GM21528 (cell line): Measurements from ENCODE around the gene PTPRG.
"Not testable (repeated sequence)": the region's sequence is repeated elsewhere in the genome, so short reads cannot be mapped to it uniquely, and the experiment has no call there.

Source experiments
- ATAC-seq: cut with Tn5 transposase; IDR thresholded peaks from one replicate; pipeline ENCODE4 v1.9.1; 2021; ENCODE audit warnings: mild to moderate bottlenecking, moderate library complexity; ENCODE audit not compliant: unreplicated experiment, low FRiP score

The PTPRG gene

DNA sequence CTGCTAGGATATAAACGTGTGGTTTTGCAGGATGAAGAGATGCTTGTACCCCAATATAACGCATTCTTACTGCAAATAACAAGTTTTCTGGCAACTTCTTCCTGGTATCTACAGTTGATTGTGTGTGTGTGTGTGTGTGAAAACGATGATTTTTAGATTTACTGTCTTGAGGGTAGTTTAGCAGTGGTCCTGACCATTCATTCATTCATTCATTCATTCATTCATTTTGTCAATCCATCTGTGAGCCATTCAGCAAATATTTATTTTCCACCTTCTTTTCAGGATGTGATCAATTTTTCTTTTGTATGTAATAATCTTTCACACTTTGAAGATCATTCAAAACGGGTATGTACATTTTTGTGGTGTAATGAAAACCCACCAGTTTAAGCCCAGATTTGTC is 250.7 kb downstream of the PTPRG start:
- no peak for ATAC-seq

DNA sequence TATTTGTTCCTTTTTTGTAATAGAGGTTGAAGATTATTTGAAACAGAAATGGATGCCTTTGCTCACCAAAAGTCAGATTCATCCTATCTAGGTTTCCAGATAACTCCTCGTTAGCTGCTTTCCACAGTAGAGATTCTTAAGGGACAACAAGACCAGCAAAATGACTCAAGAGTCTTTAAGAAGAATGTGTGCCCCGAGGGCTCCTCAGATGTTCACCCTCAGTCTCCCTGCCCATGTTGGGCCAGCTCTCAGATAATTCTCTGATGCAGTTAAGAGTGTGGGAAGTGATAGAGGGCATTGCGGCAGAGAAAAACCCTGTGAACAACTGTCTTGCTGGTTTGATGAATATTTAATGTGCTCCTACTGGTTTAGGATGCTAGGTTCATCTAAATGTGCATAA is 251.1 kb downstream of the PTPRG start:
- ATAC-seq = no peak

DNA sequence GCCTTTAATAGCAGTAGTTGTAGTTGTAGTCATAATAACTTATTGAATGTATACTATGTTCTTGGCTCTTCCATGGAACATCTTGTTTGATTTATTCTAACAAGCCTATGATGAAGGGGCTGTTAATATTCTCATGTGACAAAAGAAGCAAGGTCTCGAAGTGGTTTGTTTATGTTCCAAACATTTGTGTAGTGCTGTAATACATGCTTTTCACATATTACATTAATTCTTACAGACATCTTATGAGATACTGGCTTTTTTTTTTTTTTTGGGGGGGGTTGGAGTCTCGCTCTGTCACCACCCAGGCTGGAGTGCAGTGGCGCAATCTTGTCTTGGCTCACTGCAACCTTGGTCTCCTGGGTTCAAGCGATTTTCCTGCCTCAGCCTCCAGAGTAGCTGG is 252.3 kb downstream of the PTPRG start:
- no peak for ATAC-seq

DNA sequence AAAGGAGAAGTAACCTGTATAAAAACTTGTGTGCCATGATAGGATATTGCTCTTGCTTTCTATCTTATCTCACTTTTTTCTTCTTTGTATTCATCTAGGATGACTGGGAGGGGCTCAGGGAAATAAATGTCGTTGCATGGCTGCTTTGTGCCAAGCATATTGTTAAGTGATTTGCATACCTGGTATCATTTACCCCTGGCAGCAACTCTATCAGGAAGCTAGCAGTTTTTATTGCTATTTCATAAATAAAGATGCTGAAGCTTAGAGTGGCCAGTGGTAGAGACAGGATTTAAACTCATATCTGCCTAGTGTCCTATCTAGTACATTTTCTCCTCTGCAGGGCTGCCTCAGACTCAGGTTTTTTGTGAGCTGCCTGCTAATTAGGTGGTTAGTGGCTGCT is 253.3 kb downstream of the PTPRG start:
- ATAC-seq = no peak

DNA sequence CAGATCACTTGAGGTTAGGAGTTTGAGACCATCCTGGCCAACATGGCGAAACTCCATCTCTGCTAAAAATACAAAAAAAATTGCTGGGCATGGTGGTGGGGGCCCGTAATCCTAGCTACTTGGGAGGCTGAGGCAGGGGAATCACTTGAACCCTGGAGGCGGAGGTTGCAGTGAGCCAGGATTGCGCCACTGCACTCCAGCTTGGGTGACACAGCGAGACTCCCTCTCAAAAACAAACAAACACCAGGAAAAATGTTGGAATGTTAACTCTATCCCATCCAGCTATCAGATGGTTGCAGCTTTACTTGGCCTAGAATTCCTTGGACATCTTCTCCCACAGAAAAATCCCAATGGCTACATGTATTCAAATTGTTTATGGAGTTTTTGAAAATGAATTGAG is 254.9 kb downstream of the PTPRG start:
- not testable (repeated sequence) for ATAC-seq

DNA sequence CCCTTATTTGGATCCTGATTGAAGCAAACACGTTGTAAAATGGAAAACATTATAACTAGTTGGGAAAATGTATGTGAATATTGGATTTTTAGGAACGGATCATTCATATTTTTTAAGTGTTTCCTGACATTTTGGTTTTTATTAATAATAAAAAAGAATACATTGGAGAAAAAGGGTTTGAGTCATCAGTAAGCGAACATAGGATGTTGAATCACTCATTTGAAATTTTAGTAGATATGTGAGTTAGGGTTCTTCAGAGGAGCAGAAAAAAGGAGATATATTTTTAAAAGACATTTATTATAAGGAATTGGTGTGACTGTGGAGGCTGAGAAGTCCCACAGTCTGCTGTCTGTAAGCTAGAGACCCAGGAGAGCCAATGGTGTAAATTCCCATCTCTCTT is 258.5 kb downstream of the PTPRG start:
- ATAC-seq = no peak

DNA sequence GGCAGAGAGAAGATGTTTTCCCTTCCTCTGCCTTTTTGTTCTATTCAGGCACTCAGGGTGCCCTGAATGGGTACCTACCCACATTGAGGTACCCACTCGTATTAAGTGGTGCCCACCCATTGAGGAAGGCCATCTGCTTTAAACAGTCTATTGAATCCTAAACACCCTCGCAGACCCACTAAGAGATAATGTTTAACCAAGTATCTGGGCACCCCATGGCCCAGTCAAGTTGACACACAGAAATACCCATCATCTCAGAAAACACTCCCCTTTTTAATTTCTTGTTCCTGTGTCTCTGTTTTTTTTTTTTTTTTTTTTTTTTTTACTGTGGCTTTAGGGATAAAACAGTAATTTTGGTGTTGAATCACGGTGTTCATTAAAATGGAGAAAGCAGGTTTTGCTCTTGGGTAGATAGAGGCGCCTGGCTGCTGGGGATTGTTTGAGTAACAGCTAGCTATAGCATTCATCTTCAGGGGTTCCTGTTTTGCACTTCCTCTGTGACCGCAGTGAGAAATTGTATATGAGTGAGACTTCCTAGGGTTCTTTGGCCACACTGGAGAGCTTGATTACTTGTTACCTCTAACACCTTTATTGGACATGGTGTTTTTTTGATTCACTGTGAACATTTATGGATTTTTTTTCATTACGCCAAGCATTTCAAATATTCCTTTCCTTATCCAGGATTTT is 259.1 kb downstream of the PTPRG start:
- no peak for ATAC-seq

DNA sequence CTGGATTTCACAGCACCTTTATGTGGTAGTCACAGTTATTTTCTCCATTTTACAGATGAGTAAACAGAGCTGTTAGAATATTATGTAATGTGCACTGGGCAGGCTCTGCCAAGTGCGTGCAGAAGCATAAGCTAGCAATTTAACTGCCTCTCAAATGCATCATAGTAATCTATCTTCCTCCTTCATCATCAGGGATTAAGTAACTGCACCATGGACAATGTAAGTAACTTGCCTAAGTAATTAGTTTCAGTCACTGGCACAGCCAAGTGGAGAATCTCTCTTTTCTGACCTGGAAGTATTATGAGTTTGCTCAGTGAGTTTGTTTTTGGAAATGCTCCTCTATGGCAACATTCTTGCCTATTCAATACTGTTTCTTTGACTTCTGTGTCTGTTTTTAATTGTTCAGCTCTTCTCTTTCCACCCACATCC is 260.5 kb downstream of the PTPRG start:
- ATAC-seq = no peak

DNA sequence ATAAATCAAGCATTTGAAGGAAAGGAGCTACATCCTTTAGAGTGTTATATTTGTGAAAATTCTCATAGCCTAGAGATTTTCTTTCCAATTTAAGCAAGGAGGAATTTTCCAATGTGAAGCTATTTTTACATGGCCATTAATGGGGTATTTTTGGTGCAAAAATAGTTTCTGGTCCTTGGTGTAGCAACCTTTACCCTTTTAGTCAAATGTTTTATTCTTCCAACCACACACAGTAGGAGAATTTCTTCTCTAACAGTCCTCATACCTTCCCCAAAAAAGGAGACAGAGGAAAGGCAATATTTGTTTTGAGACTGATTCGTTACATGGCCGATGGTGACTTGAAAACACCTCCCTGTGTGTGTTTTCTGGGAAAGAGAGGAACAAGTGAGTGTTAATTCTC is 261.2 kb downstream of the PTPRG start:
- ATAC-seq = no peak

DNA sequence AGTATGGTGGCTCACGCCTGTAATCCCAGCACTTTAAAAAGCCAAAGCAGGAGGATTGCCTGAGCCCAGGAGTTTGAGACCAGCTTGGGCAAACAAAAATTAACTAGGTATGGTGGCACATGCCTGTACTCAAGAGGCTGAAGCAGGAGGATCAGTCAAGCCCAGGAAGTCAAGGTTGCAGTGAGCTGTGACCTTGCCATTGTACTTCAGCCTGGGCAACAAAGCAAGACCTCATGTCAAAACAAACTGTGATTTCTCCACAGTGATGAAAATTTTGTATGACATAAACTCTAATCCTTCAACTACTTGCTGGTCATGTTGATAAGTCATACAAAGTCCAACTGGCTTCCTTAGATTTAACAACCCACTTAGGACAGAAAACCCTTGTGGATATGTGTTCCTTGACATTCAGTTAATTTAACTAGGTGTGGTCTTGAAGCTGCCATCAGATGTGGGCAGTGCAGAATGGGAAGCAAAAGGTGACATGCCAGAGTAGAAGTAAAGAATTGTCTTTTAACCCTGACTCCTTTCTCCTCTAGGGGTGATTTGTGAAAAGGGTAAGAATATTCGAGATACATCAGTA is 263.3 kb downstream of the PTPRG start:
- no peak for ATAC-seq

DNA sequence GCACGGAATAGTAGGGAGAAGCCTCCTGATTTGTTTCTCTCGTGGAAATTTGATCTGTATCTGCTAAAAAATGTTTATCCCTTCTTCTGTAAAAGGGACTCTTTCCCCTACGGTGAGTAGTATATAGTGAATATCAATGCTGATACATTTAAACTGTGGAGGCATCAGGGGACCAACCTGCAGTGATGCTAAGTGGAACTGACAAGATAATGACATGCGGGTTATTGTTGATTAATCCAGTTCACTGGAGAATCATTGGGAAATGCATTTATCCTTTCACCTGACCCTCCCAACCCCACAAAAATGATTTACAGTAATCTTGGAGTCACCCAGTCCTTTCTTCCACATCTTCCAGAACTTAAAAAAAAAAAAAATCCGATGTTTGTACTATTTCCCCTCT is 264.8 kb downstream of the PTPRG start:
- no peak for ATAC-seq

DNA sequence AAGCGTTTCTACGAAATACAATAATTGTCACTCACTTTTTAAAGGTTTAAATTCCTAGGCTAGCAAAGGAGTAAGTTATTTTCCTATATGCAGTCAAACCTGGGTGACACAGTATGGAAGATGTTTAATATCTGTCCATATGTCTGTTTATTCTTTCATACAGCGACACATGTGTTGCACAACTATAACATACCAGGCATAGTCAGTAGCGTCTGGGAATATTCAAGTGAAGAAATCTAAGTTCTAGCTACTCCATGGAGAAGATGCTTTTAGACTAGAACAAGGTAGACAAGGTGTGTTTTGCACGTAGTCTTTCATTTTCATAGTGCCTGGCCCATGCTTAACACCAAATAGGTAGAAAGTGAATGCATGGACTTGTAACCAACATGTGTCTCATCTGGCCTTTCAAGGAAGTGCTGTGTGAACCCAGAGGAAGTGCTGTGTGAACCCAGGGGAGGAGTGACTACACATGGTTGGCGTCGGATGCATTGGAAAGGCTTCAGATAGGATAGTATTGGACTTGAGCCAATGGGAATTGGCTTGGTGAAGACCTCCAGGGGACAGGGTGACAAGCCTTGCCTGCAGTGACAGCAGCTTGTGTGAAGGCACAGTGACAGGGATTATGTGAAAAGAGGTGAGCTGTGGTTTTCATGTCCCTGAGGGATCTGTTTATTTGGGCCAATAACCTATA is 267.0 kb downstream of the PTPRG start:
- ATAC-seq = no peak

DNA sequence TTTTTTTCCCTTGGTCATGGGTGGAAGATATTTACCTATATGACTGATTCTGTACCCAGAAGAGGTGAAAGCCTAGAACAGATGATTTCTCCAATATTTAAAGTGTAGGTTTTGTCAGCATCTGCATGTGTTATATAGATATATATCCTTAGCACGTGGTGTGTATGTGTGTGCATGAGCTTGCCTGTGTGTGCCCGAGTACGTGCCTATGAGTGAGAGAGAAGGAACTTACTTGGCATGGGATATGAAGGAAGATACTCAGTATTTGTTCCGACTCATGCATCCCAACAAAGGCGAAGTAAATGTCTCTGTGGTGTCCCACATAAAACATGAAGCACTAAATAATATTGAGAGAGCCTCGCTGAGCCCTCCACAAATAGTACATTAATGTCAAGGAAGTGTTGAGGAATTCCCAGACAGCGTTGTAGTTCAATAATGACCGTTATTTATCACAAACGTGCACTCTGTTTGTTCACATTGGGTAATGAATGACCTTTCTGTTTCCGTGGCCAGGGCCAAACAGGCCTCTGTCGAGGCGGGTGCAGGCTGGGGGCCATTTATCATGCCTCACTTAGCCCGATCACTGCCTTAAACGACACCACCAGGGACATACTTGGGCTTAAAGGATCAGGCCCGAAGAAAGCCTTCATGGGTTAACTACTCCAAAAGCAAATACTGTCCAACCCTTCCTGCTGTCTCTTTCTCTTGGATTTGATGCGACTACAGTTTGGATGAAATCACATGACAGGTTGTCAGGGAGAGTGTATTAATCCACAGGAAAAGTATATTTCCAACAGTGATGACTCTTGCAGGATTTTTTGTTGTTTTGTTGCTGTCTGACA is 267.7 kb downstream of the PTPRG start:
- no peak for ATAC-seq

DNA sequence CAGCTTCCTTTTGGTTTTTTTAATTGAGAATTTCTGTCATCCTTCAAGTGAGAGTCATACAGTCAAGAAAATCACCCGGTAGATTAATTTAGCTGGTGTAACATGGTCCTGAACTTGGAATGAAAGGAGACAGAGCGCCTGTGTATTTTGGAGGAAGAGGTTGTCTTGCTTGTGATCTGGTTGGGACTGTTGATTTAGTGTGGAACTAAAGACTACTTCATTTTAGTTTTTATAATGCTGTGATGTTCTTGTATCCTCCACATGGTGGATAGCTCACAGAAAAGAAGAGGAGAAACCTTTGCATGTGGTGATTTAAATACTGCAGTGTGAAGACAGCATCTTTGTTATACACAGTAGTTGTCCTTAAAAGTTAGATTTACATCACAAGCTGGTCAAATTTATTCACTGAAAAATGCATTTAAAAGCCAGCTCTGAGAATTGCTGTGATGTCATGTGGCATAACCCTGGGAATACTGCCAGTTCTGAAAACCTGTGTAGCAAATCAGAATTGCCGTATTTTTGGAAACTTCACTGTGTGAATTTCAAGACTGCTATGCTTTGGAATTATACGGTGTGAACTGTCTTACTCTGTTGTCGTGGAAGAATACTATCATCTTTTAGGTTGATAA is 268.5 kb downstream of the PTPRG start:
- ATAC-seq = no peak

DNA sequence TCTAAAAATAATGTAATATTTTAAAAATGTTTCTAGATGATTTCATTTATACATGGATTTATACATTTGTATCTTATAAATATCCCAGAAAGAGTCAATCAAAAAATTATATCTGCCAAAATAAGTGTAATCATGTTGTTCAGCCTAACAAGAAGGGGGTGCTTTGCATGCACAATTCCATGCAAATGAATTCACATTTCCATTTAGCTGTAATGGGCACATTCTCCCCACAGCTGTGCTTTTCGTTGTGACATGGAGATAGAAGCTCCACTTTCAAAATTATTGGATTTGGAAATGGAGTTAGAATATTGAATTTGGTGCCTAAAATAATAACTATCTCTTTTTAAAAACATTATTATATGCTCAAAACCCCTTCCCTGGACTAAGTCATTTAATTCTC is 270.6 kb downstream of the PTPRG start:
- ATAC-seq = no peak

DNA sequence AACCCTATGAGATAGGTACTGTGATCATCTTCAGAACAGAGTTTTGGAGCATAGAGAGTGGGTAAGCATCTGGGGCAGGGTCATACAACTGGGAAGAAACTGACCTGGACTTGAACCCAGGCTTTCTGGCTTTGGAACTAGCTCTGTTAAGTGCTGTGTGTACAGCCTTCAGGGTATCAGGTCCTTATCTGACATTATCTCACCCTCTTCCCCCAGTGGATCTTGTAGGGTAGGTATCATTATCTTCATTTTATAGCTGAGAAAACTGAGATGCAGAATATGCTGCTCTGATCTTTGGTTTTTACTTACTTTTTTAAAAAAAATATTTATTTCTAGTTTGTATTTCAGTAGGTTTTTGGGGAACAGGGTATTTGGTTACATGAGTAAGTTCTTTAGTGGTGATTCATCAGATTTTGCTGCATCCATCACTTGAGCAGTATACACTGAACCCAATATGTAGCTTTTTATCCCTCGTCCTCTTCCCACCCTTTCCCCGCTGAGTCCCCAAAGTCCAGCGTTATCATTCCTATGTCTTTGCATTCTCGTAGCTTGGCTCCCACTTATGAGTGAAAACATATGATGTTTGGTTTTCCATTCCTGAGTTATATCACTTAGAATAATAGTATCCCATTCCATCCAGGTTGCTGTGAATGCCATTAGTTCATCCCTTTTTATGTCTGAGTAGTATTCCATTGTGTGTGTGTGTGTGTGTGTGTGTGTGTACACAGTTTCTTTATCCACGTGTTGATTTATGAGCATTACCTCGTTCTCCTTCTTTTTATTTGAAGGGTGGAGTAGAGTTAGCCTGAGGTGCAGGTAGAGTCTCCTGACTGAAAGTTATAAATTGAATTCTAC is 271.2 kb downstream of the PTPRG start:
- no peak for ATAC-seq

DNA sequence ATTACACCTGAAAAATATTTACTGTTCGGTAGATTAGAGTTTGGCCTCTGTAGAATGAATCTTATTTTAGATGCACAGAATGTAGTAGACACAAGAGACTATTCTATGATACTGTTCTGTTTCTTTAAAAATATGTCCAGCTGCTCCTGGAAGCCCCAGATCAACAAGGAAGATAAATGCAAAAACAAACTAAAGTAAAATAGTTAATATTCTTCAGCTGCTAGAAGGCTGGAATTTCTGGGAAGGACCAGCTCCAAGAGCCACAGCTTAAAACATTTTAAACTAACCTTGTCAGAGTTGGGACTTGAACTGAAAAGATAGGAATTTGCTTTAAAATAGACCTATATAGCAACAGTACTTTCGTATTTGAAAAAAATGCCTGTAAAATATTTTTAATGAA is 277.9 kb downstream of the PTPRG start:
- no peak for ATAC-seq

DNA sequence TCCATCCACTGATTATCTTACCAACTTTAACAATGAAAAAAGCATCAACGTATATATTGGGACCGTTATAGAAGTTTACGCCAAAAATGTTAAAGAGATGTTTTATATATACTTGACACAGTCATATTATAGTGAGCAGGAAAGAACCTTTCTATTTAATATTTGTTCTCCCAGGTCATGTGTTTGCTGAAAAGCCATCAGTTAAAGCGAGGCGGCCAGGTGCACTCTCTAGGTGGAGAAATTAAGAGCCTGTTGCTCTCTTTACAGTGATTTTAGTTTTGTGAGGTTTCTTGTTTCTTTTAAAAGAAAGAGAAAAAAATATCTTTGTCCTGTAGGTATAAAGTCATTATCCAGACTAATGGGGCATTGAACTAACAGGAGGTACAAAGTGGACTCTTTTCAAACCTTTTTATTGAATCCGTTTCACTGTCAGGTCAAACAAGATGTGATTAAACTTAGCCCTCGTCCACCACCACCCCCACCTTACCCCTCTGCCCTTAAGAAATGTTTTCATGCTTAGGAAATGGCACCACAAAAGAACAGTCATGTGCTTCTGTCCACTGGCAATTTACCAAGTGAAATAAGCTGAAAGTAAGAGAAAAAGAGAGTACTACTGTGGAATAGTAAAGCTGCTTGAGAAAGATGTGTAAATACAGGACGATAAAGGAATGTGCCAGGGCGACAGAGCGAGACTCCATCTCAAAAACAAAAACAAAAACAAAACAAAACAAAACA is 279.9 kb downstream of the PTPRG start:
- no peak for ATAC-seq

DNA sequence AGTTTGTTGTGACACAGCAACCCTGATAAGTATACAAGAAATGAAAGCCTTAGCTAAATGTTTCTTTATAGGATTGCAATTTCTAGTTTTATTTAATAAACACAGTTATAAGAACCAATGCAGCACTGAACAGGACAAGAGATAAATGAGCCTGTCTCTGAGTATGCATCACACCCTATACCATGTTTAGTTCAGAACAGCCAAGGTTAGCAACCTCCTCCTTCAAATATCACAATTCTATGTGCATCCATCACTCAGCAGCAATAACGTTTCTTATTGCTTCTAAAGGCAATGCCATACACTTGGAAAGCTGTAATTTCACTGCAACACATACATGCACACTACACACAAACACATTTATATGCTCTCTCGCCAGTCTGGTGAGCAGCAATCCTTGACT is 280.6 kb downstream of the PTPRG start:
- no peak for ATAC-seq
